ENCODE results near the gene HELZ. TPM values are rescaled to one million over a fixed set of nuclear protein-coding genes. Genes with fewer than 3 reads are reported as not detected.

HELZ gene
- total RNA-seq, 2 experiments from 2014 or later = 98.2 to 109 TPM

GRCh38 chr17:67035131-67036083 is 209.6 kb downstream of the HELZ start:
- Mint-ChIP-seq H3K4me3 (no peak overlapping the region), H3K9me3 (no peaks in the 10 kb centered on the region), H3K36me3 (ENCODE audit: low read depth) (no peaks in the 10 kb centered on the region), H3K27ac (no peak overlapping the region), H3K27me3 (peaks cover 7% of the 10 kb centered on the region), H3K4me1 (peaks cover 2% of the 10 kb centered on the region)
- DNase-seq = no peak
- ChIA-PET POLR2A (no interaction called here), CTCF (interaction anchor here (0.6 kb wide), 1 partner anchor 1086 kb away, joined by 4 read pairs; no protein-coding TSS in a partner anchor)

GRCh38 chr17:67033613-67034012 is 211.4 kb downstream of the HELZ start:
- Mint-ChIP-seq H3K36me3 (ENCODE audit: low read depth) (no peaks in the 10 kb centered on the region), H3K9me3 (no peaks in the 10 kb centered on the region), H3K27ac (no peak overlapping the region), H3K4me3 (no peak overlapping the region), H3K27me3 (peaks cover 7% of the 10 kb centered on the region), H3K4me1 (peaks cover 2% of the 10 kb centered on the region)
- CTCF ChIA-PET = no interaction called here
- DNase-seq = no peak
- POLR2A ChIA-PET = no interaction called here

GRCh38 chr17:67032985-67033384 is 212.0 kb downstream of the HELZ start:
- no peaks in the 10 kb centered on the region for H3K36me3 Mint-ChIP-seq (ENCODE audit: low read depth)
- ChIA-PET CTCF (no interaction called here), POLR2A (no interaction called here)
- no peaks in the 10 kb centered on the region for H3K9me3 Mint-ChIP-seq
- peaks cover 7% of the 10 kb centered on the region for H3K27me3 Mint-ChIP-seq
- no peak overlapping the region for H3K27ac Mint-ChIP-seq
- no peak for DNase-seq
- no peak overlapping the region for H3K4me3 Mint-ChIP-seq
- peaks cover 2% of the 10 kb centered on the region for H3K4me1 Mint-ChIP-seq

GRCh38 chr17:67032382-67032781 is 212.6 kb downstream of the HELZ start:
- Mint-ChIP-seq H3K27ac (no peak overlapping the region), H3K9me3 (no peaks in the 10 kb centered on the region), H3K36me3 (ENCODE audit: low read depth) (no peaks in the 10 kb centered on the region), H3K4me3 (no peak overlapping the region), H3K27me3 (peaks cover 7% of the 10 kb centered on the region), H3K4me1 (peaks cover 2% of the 10 kb centered on the region)
- ChIA-PET POLR2A (no interaction called here), CTCF (no interaction called here)
- no peak for DNase-seq

GRCh38 chr17:67030641-67031040 is 214.4 kb downstream of the HELZ start:
- no peak for DNase-seq
- Mint-ChIP-seq H3K9me3 (no peaks in the 10 kb centered on the region), H3K4me1 (no peaks in the 10 kb centered on the region), H3K27me3 (peaks cover 3% of the 10 kb centered on the region), H3K27ac (no peak overlapping the region), H3K36me3 (ENCODE audit: low read depth) (no peaks in the 10 kb centered on the region), H3K4me3 (no peak overlapping the region)
- CTCF ChIA-PET = no interaction called here
- POLR2A ChIA-PET = no interaction called here

GRCh38 chr17:67027031-67027628 is 217.9 kb downstream of the HELZ start:
- Mint-ChIP-seq H3K9me3 (no peaks in the 10 kb centered on the region), H3K36me3 (ENCODE audit: low read depth) (no peaks in the 10 kb centered on the region)

GRCh38 chr17:67026341-67026740 is 218.7 kb downstream of the HELZ start:
- H3K9me3 Mint-ChIP-seq = no peaks in the 10 kb centered on the region
- no peak overlapping the region for H3K4me3 Mint-ChIP-seq
- H3K27ac Mint-ChIP-seq = no peak overlapping the region
- H3K36me3 Mint-ChIP-seq (ENCODE audit: low read depth) = no peaks in the 10 kb centered on the region
- POLR2A ChIA-PET = no interaction called here
- DNase-seq = no peak
- H3K27me3 Mint-ChIP-seq = no peaks in the 10 kb centered on the region
- no peaks in the 10 kb centered on the region for H3K4me1 Mint-ChIP-seq
- CTCF ChIA-PET = no interaction called here

More at GRCh38 chr17:67027031-67027628, 217.9 kb downstream of the HELZ start:
- Mint-ChIP-seq H3K4me3 (no peak overlapping the region), H3K4me1 (no peaks in the 10 kb centered on the region), H3K27me3 (no peaks in the 10 kb centered on the region), H3K27ac (no peak overlapping the region)
- POLR2A ChIA-PET = no interaction called here
- CTCF ChIA-PET = no interaction called here
- no peak for DNase-seq

- no peaks in the 10 kb centered on the region for H3K9me3 Mint-ChIP-seq
- H3K36me3 Mint-ChIP-seq (ENCODE audit: low read depth) = no peaks in the 10 kb centered on the region
- no peaks in the 10 kb centered on the region for H3K4me1 Mint-ChIP-seq
- no peak for DNase-seq
- ChIA-PET CTCF (no interaction called here), POLR2A (no interaction called here)
- H3K27me3 Mint-ChIP-seq = no peaks in the 10 kb centered on the region
- no peak overlapping the region for H3K4me3 Mint-ChIP-seq
- no peak overlapping the region for H3K27ac Mint-ChIP-seq
These were observed 219.7 kb downstream of the HELZ start for GRCh38 chr17:67025216-67025792.

GRCh38 chr17:67024736-67025135 is 220.3 kb downstream of the HELZ start:
- Mint-ChIP-seq H3K27me3 (no peaks in the 10 kb centered on the region), H3K27ac (no peak overlapping the region), H3K4me3 (no peak overlapping the region), H3K36me3 (ENCODE audit: low read depth) (no peaks in the 10 kb centered on the region), H3K9me3 (no peaks in the 10 kb centered on the region), H3K4me1 (no peaks in the 10 kb centered on the region)
- ChIA-PET POLR2A (no interaction called here), CTCF (no interaction called here)
- no peak for DNase-seq

GRCh38 chr17:67022451-67022810 is 222.6 kb downstream of the HELZ start:
- H3K27me3 Mint-ChIP-seq = no peaks in the 10 kb centered on the region
- ChIA-PET POLR2A (no interaction called here), CTCF (no interaction called here)
- no peak overlapping the region for H3K27ac Mint-ChIP-seq
- H3K4me1 Mint-ChIP-seq = no peaks in the 10 kb centered on the region
- H3K36me3 Mint-ChIP-seq (ENCODE audit: low read depth) = no peaks in the 10 kb centered on the region
- no peak for DNase-seq
- no peak overlapping the region for H3K4me3 Mint-ChIP-seq
- no peaks in the 10 kb centered on the region for H3K9me3 Mint-ChIP-seq

- POLR2A ChIA-PET = no interaction called here
These were observed 223.1 kb downstream of the HELZ start for GRCh38 chr17:67021743-67022450.

GRCh38 chr17:67021196-67021595 is 223.8 kb downstream of the HELZ start:
- Mint-ChIP-seq H3K36me3 (ENCODE audit: low read depth) (no peaks in the 10 kb centered on the region), H3K27me3 (peaks cover 1% of the 10 kb centered on the region), H3K27ac (no peak overlapping the region), H3K9me3 (no peaks in the 10 kb centered on the region), H3K4me3 (no peak overlapping the region), H3K4me1 (no peaks in the 10 kb centered on the region)
- ChIA-PET CTCF (no interaction called here), POLR2A (no interaction called here)
- no peak for DNase-seq

More at GRCh38 chr17:67021743-67022450, 223.1 kb downstream of the HELZ start:
- DNase-seq = no peak
- peaks cover 1% of the 10 kb centered on the region for H3K27me3 Mint-ChIP-seq
- H3K27ac Mint-ChIP-seq = no peak overlapping the region
- no peaks in the 10 kb centered on the region for H3K9me3 Mint-ChIP-seq
- no peaks in the 10 kb centered on the region for H3K4me1 Mint-ChIP-seq
- H3K36me3 Mint-ChIP-seq (ENCODE audit: low read depth) = no peaks in the 10 kb centered on the region
- CTCF ChIA-PET = no interaction called here
- no peak overlapping the region for H3K4me3 Mint-ChIP-seq
